Neural progenitor cell (in vitro differentiated cells): ENCODE data around the gene BEND6. TPM values are rescaled to one million over a fixed set of nuclear protein-coding genes. Genes with fewer than 3 reads are reported as not detected.

Source experiments
- DNase-seq: peaks from one replicate; pipeline ENCODE4 v3.0.0-alpha.2; 2016; ENCODE audit warnings: low spot score
- H2AFZ ChIP-seq: fragments of 200-600 bp; sonication (generic); replicated peaks from 2 replicates; pipeline ENCODE4 v1.6.1; 2016; ENCODE audit warnings: antibody characterized with exemption
- H3F3A ChIP-seq: fragments of 200-600 bp; sonication (generic); 2 replicates; pipeline ENCODE4 v1.6.1; 2016; ENCODE audit warnings: antibody characterized with exemption, low read depth
- H3K27ac ChIP-seq: fragments of 200-600 bp; sonication (generic); 2 replicates; pipeline ENCODE4 v1.5.1; 2016; ENCODE audit warnings: mild to moderate bottlenecking
- H3K27me3 ChIP-seq: fragments of 200-600 bp; sonication (generic); 2 replicates; pipeline ENCODE4 v1.6.1; 2016; ENCODE audit warnings: mild to moderate bottlenecking, moderate library complexity
- H3K36me3 ChIP-seq: fragments of 200-600 bp; sonication (generic); 2 replicates; pipeline ENCODE4 v1.5.1; 2016
- H3K4me1 ChIP-seq: fragments of 200-600 bp; sonication (generic); 2 replicates; pipeline ENCODE4 v1.6.1; 2016; ENCODE audit warnings: mixed run types
- H3K4me2 ChIP-seq: fragments of 200-600 bp; sonication (generic); 2 replicates; pipeline ENCODE4 v1.6.1; 2016
- H3K4me3 ChIP-seq: fragments of 200-600 bp; sonication (generic); 2 replicates; pipeline ENCODE4 v1.5.1; 2016
- H3K79me2 ChIP-seq: fragments of 200-600 bp; sonication (generic); 2 replicates; pipeline ENCODE4 v1.6.1; 2016; ENCODE audit warnings: low read depth
- H3K9ac ChIP-seq: fragments of 200-600 bp; sonication (generic); 2 replicates; pipeline ENCODE4 v1.6.1; 2016
- H3K9me3 ChIP-seq: fragments of 200-600 bp; sonication (generic); 2 replicates; pipeline ENCODE4 v1.5.1; 2016; ENCODE audit warnings: low read depth
- H4K20me1 ChIP-seq: fragments of 200-600 bp; sonication (generic); 2 replicates; pipeline ENCODE4 v1.6.1; 2016; ENCODE audit warnings: low read depth
- H3K27ac Mint-ChIP-seq: 3 replicates; pipeline ENCODE4 v1.8.0; 2021; ENCODE audit warnings: mixed read lengths
- H3K27me3 Mint-ChIP-seq: 2 replicates; pipeline ENCODE4 v1.8.0; 2022; ENCODE audit warnings: low read depth, mild to moderate bottlenecking, inconsistent platforms, moderate library complexity, mixed read lengths; ENCODE audit not compliant: insufficient read depth
- H3K36me3 Mint-ChIP-seq: 3 replicates; pipeline ENCODE4 v1.8.0; 2021; ENCODE audit warnings: mixed read lengths
- H3K4me1 Mint-ChIP-seq: 3 replicates; pipeline ENCODE4 v1.8.0; 2021; ENCODE audit warnings: mixed read lengths
- H3K4me3 Mint-ChIP-seq: 3 replicates; pipeline ENCODE4 v1.8.0; 2021; ENCODE audit warnings: mild to moderate bottlenecking, moderate library complexity, mixed read lengths
- H3K9me3 Mint-ChIP-seq: 3 replicates; pipeline ENCODE4 v1.8.0; 2020; ENCODE audit warnings: mixed read lengths
- CTCF ChIP-seq: fragments of 200-600 bp; sonication (generic); IDR thresholded peaks from 2 replicates; pipeline ENCODE4 v1.5.1; 2017; ENCODE audit warnings: antibody characterized with exemption, mild to moderate bottlenecking
- EZH2 ChIP-seq: fragments of 200-600 bp; sonication (generic); IDR thresholded peaks from 2 replicates; pipeline ENCODE4 v1.6.1; 2017; ENCODE audit warnings: antibody characterized with exemption, mild to moderate bottlenecking, moderate library complexity
- EZH2phosphoT487 ChIP-seq: fragments of 200-600 bp; sonication (generic); IDR thresholded peaks from 2 replicates; pipeline ENCODE4 v1.6.1; 2017; ENCODE audit warnings: antibody characterized with exemption
- total RNA-seq: library from RNA; depleted of rRNA; stranded (reverse); fragments of >200 nt; gene quantifications from 2 replicates; pipeline ENCODE4 v1.2.3, GENCODE V29; 2015; ENCODE audit warnings: low replicate concordance

Gene BEND6
- total RNA-seq, 1 donor from 2014 or later: 2.4 TPM

- no peak overlapping the region for H3K27ac ChIP-seq
- H3F3A ChIP-seq: peaks cover 14% of the 10 kb centered on the region
- H3K27me3 ChIP-seq: peaks cover 32% of the 10 kb centered on the region
- no peaks in the 10 kb centered on the region for H3K9me3 ChIP-seq
- no peak overlapping the region for H3K27ac Mint-ChIP-seq
- TF ChIP-seq EZH2phosphoT487 (no peak), EZH2 (no peak), CTCF (no peak)
- DNase-seq: no peak
- H3K36me3 Mint-ChIP-seq: no peaks in the 10 kb centered on the region
- no peaks in the 10 kb centered on the region for H3K36me3 ChIP-seq
- H3K4me3 Mint-ChIP-seq: no peak overlapping the region
- no peak overlapping the region for H3K4me2 ChIP-seq
- peaks cover 11% of the 10 kb centered on the region for H3K4me1 ChIP-seq
- H3K9me3 Mint-ChIP-seq: no peaks in the 10 kb centered on the region
- H3K4me1 Mint-ChIP-seq: peaks cover 17% of the 10 kb centered on the region
- peaks cover 17% of the 10 kb centered on the region for H3K27me3 Mint-ChIP-seq
- H3K79me2 ChIP-seq: peaks cover 9% of the 10 kb centered on the region
- H4K20me1 ChIP-seq: no peaks in the 10 kb centered on the region
- H3K4me3 ChIP-seq: no peak overlapping the region
- no peak overlapping the region for H2AFZ ChIP-seq
- H3K9ac ChIP-seq: no peak overlapping the region
Observed at GRCh38 chr6:56957856-56958255, 2.9 kb downstream of the BEND6 start.

DNA sequence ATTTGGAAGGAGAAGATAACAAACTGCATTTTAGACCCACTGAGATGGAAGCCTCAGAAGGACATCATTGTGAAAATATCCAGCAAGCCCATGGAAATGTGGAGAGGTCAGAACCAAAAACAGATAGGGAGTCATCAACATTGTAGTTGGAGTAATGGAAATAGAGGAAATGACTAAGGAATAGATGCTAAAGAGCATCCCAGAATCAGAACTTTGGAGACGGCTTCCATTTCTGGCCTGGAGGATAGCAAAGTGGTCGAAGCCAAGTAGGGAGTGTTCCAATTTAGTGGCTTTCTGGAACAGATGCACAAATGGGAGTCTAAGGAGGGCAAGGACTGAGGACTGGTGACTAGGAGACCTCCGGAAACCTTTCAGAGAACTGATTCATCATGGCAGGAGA lies 3.6 kb downstream of the BEND6 start:
- no peak overlapping the region for H3K4me3 Mint-ChIP-seq
- DNase-seq: no peak
- Histone ChIP-seq H3K9ac (no peak overlapping the region), H3K4me1 (peaks cover 12% of the 10 kb centered on the region), H2AFZ (no peak overlapping the region), H3K4me2 (no peak overlapping the region), H3K36me3 (no peaks in the 10 kb centered on the region), H3K4me3 (no peak overlapping the region), H3K9me3 (no peaks in the 10 kb centered on the region), H3K27me3 (peaks cover 26% of the 10 kb centered on the region), H3K27ac (no peak overlapping the region), H3F3A (peaks cover 11% of the 10 kb centered on the region), H3K79me2 (peaks cover 3% of the 10 kb centered on the region), H4K20me1 (no peaks in the 10 kb centered on the region)
- H3K27me3 Mint-ChIP-seq: peaks cover 13% of the 10 kb centered on the region
- H3K36me3 Mint-ChIP-seq: no peaks in the 10 kb centered on the region
- peaks cover 12% of the 10 kb centered on the region for H3K4me1 Mint-ChIP-seq
- no peaks in the 10 kb centered on the region for H3K9me3 Mint-ChIP-seq
- H3K27ac Mint-ChIP-seq: no peak overlapping the region
- TF ChIP-seq CTCF (no peak), EZH2 (no peak), EZH2phosphoT487 (no peak)

GRCh38 chr6:56959094-56959493 lies 4.2 kb downstream of the BEND6 start:
- Histone ChIP-seq H3K27ac (no peak overlapping the region), H3K36me3 (no peaks in the 10 kb centered on the region), H3K9ac (no peak overlapping the region), H3K4me1 (peaks cover 11% of the 10 kb centered on the region), H3K9me3 (no peaks in the 10 kb centered on the region), H3K4me3 (no peak overlapping the region), H3K4me2 (no peak overlapping the region), H3F3A (peaks cover 11% of the 10 kb centered on the region), H3K27me3 (peaks cover 20% of the 10 kb centered on the region), H2AFZ (no peak overlapping the region), H4K20me1 (no peaks in the 10 kb centered on the region), H3K79me2 (no peaks in the 10 kb centered on the region)
- no peaks in the 10 kb centered on the region for H3K9me3 Mint-ChIP-seq
- DNase-seq: no peak
- no peak overlapping the region for H3K4me3 Mint-ChIP-seq
- no peak for TF ChIP-seq CTCF
- no peak for TF ChIP-seq EZH2
- TF ChIP-seq EZH2phosphoT487: no peak
- H3K27ac Mint-ChIP-seq: no peak overlapping the region
- no peaks in the 10 kb centered on the region for H3K36me3 Mint-ChIP-seq
- peaks cover 9% of the 10 kb centered on the region for H3K4me1 Mint-ChIP-seq
- H3K27me3 Mint-ChIP-seq: peaks cover 8% of the 10 kb centered on the region
